Esophagus muscularis mucosa (tissue), 4 donors: ENCODE results near the gene POU2F1. TPM values are rescaled to one million over a fixed set of nuclear protein-coding genes. Genes with fewer than 3 reads are reported as not detected.

Experiments used
- DNase-seq: peaks from one replicate; pipeline ENCODE4 v3.0.0-alpha.2; 2017; ENCODE audit errors: extremely low spot score
- H3K27ac ChIP-seq, 4 donors: fragments of 200-600 bp; sonication (generic); replicated peaks in 1 of 4; 1 replicate in 3 of 4; 2 replicates in 1 of 4; pipeline ENCODE4 v1.5.1; 2016 to 2019; ENCODE audit warnings: mild to moderate bottlenecking in 1 of 4
- H3K27me3 ChIP-seq, 4 donors: fragments of 200-600 bp; sonication (generic); one replicate each; pipeline versions ENCODE4 v1.5.1 to v1.6.0; 2016 to 2019
- H3K36me3 ChIP-seq, 4 donors: fragments of 200-600 bp; sonication (generic); one replicate each; pipeline ENCODE4 v1.5.1; 2016 to 2019
- H3K4me1 ChIP-seq, 4 donors: fragments of 200-600 bp; sonication (generic); one replicate each; pipeline ENCODE4 v1.5.1; 2016 to 2019
- H3K4me3 ChIP-seq, 4 donors: fragments of 200-600 bp; sonication (generic); 1 replicate in 2 of 4; 2 replicates in 2 of 4; pipeline ENCODE4 v1.5.1; 2016 to 2019; ENCODE audit warnings: mild to moderate bottlenecking in 4 of 4, moderate library complexity in 1 of 4
- H3K9me3 ChIP-seq, 4 donors: fragments of 200-600 bp; sonication (generic); 1 replicate in 3 of 4; 2 replicates in 1 of 4; pipeline ENCODE4 v1.5.1; 2016 to 2019
- EP300 ChIP-seq: sonication (generic); formaldehyde crosslinking; IDR thresholded peaks from one replicate; pipeline ENCODE4 v1.6.1; 2017; ENCODE audit warnings: antibody characterized with exemption
- POLR2A ChIP-seq: fragments of 450-650 bp; IDR thresholded peaks from one replicate; pipeline ENCODE4 v1.6.1; 2017; ENCODE audit warnings: antibody characterized with exemption, moderate library complexity, mild to moderate bottlenecking, low read depth
- POLR2AphosphoS5 ChIP-seq, 2 donors: sonication (generic); formaldehyde crosslinking; IDR thresholded peaks; one replicate each; pipeline ENCODE4 v1.6.1; 2017; ENCODE audit warnings: antibody characterized with exemption in 2 of 2
- WGBS: methylation state at CpG from one replicate; pipeline ENCODE4 v1.1.5; 2018; 5-methylcytosine and 5-hydroxymethylcytosine counted together
- intact Hi-C: fragments of 100-400 bp; cut with DNase I; formaldehyde crosslinking; loops from one replicate; pipeline ENCODE4 v1.15.1; 2023
- total RNA-seq, 4 donors: library from RNA; depleted of rRNA; stranded (reverse); fragments of >200 nt; gene quantifications; one replicate each; pipeline versions ENCODE4 v1.1.0 to v1.2.1, GENCODE V29; 2016
- TF ChIP-seq, protein P1 (sequence below), 3 experiments: fragments of 200-600 bp in 2 of 3; fragments of 450-650 bp in 1 of 3; sonication (generic) in 2 of 3; IDR thresholded peaks; one replicate each; pipeline ENCODE4 v1.5.1; 2017 to 2019; ENCODE audit warnings: antibody characterized with exemption in 3 of 3, mild to moderate bottlenecking in 2 of 3, moderate library complexity in 1 of 3

POU2F1 gene
- total RNA-seq, 4 donors from 2014 or later, result 7.3 to 13.4 (median 10.4) TPM

DNA sequence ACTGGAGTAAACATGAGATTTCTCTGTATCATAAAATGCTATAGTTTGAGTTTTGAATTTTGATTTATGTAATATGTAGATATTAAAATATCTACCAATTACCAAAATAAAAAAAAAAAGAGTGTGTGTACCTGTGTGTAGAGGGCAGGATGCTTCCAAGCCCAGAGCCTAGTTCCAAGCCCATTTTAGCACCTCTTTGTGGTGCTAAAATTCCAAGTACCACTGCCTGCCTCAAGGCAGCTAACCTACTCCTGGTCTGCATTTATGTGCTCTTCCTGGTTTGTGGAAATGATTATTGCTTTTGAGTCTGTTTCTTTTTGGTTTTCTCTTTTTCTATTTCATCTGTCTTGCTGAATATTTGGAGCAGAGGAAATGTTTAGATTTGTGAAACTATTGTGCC, 8.7 kb upstream of the POU2F1 start:
- Histone ChIP-seq H3K4me3 (no peak overlapping the region), H3K36me3 (no peaks in the 10 kb centered on the region), H3K9me3 (peaks cover 0 to 4% (median 0%) of the 10 kb centered on the region in 4 donors), H3K4me1 (peaks cover 0 to 12% (median 5%) of the 10 kb centered on the region in 4 donors), H3K27me3 (no peaks in the 10 kb centered on the region), H3K27ac (no peak overlapping the region)
- DNase-seq, result no peak
- no peak for TF ChIP-seq EP300
- TF ChIP-seq, protein P1, sequence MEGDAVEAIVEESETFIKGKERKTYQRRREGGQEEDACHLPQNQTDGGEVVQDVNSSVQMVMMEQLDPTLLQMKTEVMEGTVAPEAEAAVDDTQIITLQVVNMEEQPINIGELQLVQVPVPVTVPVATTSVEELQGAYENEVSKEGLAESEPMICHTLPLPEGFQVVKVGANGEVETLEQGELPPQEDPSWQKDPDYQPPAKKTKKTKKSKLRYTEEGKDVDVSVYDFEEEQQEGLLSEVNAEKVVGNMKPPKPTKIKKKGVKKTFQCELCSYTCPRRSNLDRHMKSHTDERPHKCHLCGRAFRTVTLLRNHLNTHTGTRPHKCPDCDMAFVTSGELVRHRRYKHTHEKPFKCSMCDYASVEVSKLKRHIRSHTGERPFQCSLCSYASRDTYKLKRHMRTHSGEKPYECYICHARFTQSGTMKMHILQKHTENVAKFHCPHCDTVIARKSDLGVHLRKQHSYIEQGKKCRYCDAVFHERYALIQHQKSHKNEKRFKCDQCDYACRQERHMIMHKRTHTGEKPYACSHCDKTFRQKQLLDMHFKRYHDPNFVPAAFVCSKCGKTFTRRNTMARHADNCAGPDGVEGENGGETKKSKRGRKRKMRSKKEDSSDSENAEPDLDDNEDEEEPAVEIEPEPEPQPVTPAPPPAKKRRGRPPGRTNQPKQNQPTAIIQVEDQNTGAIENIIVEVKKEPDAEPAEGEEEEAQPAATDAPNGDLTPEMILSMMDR (IDR thresholded peaks at IDR 0.05), result no peak
- no peak for TF ChIP-seq POLR2A
- no peak for TF ChIP-seq POLR2AphosphoS5 (IDR thresholded peaks at IDR 0.05)
- intact Hi-C loops, result no loop called here

DNA sequence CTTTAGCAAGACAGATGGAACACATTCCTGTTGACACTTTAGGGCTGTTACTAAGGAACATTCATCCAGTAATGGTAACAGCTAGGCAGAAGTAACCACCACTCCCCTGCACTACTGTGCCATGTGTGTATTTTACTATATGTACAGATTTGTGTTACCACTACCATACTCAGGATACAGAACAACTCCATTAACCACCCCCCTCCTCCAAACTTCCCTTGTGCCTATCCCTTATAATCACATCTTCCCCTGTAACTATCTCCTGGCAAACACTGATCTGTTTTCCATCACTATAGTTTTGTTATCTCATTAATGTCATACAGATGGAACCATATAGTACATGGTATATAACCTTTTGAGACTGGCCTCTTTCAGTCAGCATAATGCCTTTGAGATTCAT, 3.9 kb upstream of the POU2F1 start:
- Histone ChIP-seq H3K4me3 (no peak overlapping the region), H3K27me3 (no peaks in the 10 kb centered on the region), H3K4me1 (peaks cover 6 to 17% (median 8%) of the 10 kb centered on the region in 4 donors), H3K27ac (no peak overlapping the region), H3K36me3 (no peaks in the 10 kb centered on the region), H3K9me3 (no peaks in the 10 kb centered on the region)
- intact Hi-C loops, result loop anchor here (5.0 kb wide), 1 partner anchor 150 kb away; no protein-coding TSS in a partner anchor
- no peak for DNase-seq
- TF ChIP-seq POLR2A (no peak), POLR2AphosphoS5 (IDR thresholded peaks at IDR 0.05) (no peak), EP300 (no peak)
- TF ChIP-seq, protein P1 (IDR thresholded peaks at IDR 0.05), result no peak

DNA sequence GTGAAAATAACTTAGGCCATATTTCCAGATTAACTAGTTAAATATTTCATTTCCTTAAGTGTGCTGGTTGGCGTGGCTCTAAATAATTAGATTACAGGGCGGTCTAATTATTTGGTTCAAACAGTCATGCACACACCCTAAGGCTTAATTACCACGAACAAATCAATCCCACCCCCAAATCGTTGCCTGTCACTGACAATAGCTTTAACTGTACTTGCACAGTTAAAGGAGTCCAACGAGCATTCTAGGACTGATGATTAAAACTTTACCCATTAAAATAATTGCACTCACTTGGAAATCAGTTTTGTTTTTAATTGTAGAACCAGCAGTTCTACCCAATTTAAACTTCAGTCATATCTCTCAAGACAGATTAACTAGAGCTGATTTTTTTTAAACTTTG, 1.5 kb upstream of the POU2F1 start:
- no peak for TF ChIP-seq EP300
- no peak for TF ChIP-seq POLR2A
- TF ChIP-seq POLR2AphosphoS5 (IDR thresholded peaks at IDR 0.05), result no peak
- TF ChIP-seq, protein P1 (IDR thresholded peaks at IDR 0.05), result no peak
- Histone ChIP-seq H3K4me1 (peaks cover 10 to 36% (median 27%) of the 10 kb centered on the region in 4 donors), H3K27me3 (no peaks in the 10 kb centered on the region), H3K4me3 (peak overlapping the region; percentile 91 to 98 (median 94)), H3K36me3 (no peaks in the 10 kb centered on the region), H3K9me3 (no peaks in the 10 kb centered on the region), H3K27ac (peak overlapping the region; percentile 84 to 98 (median 96))
- WGBS, result 39% methylated on average over 5 of the region's 5 CpGs
- intact Hi-C loops, result loop anchor here (5.0 kb wide), 1 partner anchor 152 kb away; no protein-coding TSS in a partner anchor
- DNase-seq, result no peak

DNA sequence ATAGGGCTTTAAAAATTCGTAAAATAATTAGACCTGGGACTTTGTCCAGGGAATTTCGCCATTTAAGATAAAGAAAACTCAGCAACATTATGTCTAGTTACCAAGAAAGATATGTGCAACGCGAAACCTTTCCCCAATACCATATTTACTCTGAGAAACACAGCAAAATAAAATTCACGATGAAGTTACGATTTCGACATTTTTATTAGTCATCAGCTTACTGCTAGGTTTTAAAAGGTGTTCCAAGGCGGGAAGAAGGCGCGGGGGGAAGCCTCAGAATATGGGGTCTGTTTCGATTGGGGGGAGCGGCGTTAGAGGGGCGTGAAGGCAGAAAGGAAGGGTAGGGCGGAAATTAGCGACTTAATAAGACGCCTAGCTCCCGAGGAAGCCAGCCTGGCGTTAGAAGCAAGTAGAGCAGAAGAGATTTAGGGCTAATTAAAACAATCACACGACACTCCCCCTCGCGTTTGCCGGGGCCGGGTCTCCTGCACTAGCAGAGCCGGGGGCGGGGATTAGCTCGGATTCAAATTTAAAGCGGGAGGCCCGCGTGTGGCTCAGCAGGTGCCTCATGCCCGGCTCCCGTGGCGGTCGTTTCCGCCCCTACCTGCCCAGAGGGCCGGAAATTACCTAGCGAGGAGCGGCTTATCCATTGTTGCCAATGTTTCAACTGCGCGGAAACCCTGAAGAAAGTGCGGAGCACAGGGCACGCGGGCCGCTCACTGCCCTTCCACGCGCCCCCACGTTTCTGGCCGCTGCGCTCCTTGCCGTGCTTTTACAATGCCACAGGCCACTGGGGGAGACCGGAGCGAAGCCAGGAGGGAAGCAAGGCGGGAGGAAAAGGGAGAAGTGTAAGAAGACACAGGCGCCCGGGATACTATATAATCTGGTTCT, 795 bp upstream of the POU2F1 start:
- Histone ChIP-seq H3K4me1 (peaks cover 10 to 38% (median 30%) of the 10 kb centered on the region in 4 donors), H3K9me3 (no peaks in the 10 kb centered on the region), H3K4me3 (peak overlapping the region; percentile 91 to 98 (median 94)), H3K27ac (peak overlapping the region; percentile 84 to 98 (median 96)), H3K36me3 (no peaks in the 10 kb centered on the region), H3K27me3 (no peaks in the 10 kb centered on the region)
- DNase-seq, result peak; percentile 93
- WGBS, result 1% methylated on average over 28 of the region's 55 CpGs
- intact Hi-C loops, result loop anchor here (2.0 to 10.0 kb wide), 3 partner anchors 153 to 345 kb away; partner anchors contain the start of gene CREG1
- TF ChIP-seq POLR2AphosphoS5 (IDR thresholded peaks at IDR 0.05) (peak in 1 of 2 donors; percentile 62), EP300 (no peak), POLR2A (no peak)
- TF ChIP-seq, protein P1 (IDR thresholded peaks at IDR 0.05), result peak in 1 of 3 experiments; percentile 2
